ENCODE results near the gene HOXC13.
A peak's percentile ranks its signal among the peaks of the same experiment; 100 is the strongest.

Gene HOXC13

DNA sequence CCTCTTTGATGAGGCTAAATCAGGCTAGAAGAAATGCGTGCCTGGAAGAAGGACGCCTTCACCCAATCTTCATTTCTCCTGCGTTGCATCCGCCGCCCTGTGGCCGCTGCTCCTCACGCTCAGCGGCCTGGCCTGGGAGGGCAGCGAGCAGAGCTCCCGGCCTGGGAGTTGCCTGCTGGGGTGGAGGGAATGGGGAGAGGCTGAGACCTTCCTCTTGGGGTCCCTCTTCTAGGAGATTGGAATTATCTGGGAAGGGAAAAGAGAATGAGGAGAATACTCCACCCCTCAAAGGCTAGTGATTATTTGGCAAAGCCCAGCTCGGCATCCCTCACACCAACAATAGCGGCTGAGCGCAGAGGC is 13.7 kb downstream of the HOXC13 start:
- DNase-seq: no peak
- in situ Hi-C loops (cut with HindIII; ENCODE audit: low pct_ligation_motif_present, low pct_unique_long_range_greater_than_20kb, low sequenced_read_pairs): no loop called here

- peak; percentile 54 for DNase-seq
- in situ Hi-C loops (cut with HindIII; ENCODE audit: low pct_ligation_motif_present, low pct_unique_long_range_greater_than_20kb, low sequenced_read_pairs): no loop called here
These were observed 14.5 kb downstream of the HOXC13 start for GRCh38 chr12:53952871-53953734.

DNA sequence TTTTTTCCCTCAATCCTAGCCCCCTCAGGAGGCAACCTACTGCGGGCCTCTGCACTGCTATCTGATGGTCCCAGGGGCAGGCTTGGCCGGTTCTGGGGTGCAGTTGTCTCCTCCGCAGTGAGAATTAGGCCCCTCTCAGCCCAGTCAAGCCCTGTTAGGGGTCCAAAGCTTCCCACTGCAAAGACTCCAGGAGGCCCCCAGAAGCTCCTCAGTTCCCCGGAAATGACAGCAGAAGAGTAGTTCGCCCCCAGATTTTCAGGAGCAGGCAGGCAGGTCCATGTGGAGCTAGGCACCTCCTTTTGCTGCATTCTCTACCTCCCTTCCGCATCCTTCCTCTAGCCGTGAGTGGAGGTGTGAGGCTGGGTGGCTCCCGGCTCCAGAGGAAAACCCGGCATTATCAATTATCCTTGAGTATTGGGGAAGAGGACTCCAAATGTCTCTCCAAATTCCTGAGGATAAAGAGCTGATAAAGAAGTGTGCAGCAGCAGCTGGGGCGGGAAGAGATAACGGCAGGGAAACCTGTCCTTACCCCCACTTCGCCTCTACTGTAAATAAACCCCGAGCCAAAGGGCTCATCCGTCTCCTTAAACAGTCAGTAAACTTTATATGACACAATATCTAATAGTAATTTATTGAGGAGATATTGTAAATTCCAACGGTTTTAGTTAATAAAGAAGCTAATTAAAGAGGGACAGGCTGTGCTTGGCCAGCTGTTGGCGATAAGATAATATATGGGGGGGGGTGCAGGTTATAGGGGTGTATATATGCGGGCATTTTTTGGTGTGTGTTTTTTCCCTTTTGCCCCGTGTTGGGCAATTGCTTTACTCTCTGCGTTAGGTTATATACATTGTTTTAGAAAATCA is 15.4 kb downstream of the HOXC13 start:
- in situ Hi-C loops (cut with HindIII; ENCODE audit: low pct_ligation_motif_present, low pct_unique_long_range_greater_than_20kb, low sequenced_read_pairs): no loop called here
- no peak for DNase-seq

DNA sequence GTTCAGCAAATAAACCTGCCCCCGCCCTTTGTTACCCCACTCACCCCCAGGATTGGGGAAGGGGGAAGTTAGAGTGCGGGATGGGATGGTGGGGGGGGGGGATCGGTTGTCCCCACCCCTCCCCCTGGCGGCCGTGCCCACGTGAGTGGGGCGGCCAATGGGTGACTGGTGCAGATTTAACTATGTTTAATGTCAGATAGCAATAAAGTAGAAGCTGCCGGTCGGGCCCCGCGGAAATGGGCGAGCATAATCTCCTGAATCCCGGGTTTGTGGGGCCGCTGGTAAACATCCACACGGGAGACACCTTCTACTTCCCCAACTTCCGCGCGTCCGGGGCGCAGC is 16.0 kb downstream of the HOXC13 start, which contains the start of gene HOXC12:
HOXC12 (plus strand) TSS at position 210 of the 342 bp plus-strand sequence; CDS start at position 237, 27 bp downstream.
- in situ Hi-C loops (cut with HindIII; ENCODE audit: low pct_ligation_motif_present, low pct_unique_long_range_greater_than_20kb, low sequenced_read_pairs): no loop called here
- no peak for DNase-seq

DNA sequence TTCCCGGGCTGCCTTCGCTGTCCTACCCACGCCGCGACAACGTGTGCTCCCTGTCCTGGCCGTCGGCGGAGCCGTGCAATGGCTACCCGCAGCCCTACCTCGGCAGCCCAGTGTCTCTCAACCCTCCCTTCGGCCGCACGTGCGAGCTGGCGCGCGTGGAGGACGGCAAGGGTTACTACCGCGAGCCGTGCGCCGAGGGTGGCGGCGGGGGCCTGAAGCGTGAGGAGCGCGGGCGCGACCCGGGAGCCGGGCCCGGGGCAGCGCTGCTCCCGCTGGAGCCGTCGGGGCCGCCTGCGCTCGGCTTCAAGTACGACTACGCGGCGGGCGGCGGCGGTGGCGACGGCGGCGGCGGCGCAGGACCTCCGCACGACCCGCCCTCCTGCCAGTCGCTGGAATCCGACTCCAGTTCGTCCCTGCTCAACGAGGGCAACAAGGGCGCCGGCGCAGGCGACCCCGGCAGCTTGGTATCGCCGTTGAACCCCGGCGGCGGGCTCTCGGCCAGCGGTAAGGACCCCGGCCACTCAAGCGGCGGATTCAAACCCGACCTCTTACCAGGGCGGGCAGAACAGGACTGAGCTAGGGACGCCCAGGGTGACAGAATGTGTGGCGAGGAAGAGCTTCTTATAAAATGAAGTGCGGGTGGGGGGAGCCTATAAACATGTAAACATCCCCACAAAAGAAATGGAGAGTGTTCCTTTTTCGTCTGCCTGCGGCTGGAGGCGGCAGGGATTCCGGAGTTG is 16.6 kb downstream of the HOXC13 start:
- in situ Hi-C loops (cut with HindIII; ENCODE audit: low pct_ligation_motif_present, low pct_unique_long_range_greater_than_20kb, low sequenced_read_pairs): no loop called here
- DNase-seq: no peak

GRCh38 chr12:53955776-53956250 is 17.2 kb downstream of the HOXC13 start:
- in situ Hi-C loops (cut with HindIII; ENCODE audit: low pct_ligation_motif_present, low pct_unique_long_range_greater_than_20kb, low sequenced_read_pairs): no loop called here
- no peak for DNase-seq

DNA sequence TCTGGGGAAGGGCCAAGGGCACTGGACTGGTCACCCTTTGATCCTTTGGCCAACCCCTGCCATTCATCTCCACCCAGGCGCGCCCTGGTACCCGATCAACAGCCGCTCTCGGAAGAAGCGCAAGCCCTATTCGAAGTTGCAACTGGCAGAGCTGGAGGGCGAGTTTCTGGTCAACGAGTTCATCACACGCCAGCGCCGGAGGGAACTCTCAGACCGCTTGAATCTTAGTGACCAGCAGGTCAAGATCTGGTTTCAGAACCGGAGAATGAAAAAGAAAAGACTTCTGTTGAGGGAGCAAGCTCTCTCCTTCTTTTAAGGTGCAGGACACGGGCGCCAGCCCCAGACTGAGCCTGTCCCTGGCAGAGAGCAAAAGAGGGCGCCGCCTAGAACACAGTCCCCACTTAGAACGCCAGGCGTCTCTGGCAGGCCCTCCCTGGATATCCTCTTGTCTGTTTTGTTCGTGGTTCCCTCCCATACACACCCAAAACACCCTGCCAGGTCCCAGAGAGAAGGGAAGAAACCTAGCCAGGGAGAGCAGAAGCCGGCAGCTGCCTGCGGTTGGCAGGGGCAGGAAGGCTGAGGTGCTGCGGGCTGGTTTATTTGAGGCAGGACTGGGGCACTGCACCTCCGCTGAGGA is 17.7 kb downstream of the HOXC13 start:
- in situ Hi-C loops (cut with HindIII; ENCODE audit: low pct_ligation_motif_present, low pct_unique_long_range_greater_than_20kb, low sequenced_read_pairs): no loop called here
- DNase-seq: no peak

GRCh38 chr12:53956914-53957536 is 18.4 kb downstream of the HOXC13 start:
- in situ Hi-C loops (cut with HindIII; ENCODE audit: low pct_ligation_motif_present, low pct_unique_long_range_greater_than_20kb, low sequenced_read_pairs): no loop called here
- no peak for DNase-seq

DNA sequence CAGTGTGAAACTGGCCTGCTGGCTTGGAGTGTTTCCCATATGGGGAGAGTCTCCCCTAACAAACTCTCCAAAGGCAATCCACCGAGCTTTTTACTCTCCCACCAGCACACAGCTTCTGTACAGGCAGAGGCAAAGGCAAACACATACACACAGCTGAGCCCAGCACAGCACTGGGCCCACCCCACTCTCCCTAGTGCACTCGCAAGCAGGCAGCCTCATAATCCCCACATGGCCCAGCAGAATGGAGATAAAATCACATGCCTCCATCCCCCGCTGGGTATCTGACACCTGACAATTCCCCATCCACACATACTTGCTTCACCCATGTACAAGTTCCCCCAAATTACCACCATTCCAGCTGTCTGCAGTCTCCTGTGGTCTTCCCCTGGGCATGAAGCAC is 19.5 kb downstream of the HOXC13 start:
- in situ Hi-C loops (cut with HindIII; ENCODE audit: low pct_ligation_motif_present, low pct_unique_long_range_greater_than_20kb, low sequenced_read_pairs): no loop called here
- DNase-seq: no peak

- no peak for DNase-seq
- in situ Hi-C loops (cut with HindIII; ENCODE audit: low pct_ligation_motif_present, low pct_unique_long_range_greater_than_20kb, low sequenced_read_pairs): no loop called here
These were observed 20.7 kb downstream of the HOXC13 start for GRCh38 chr12:53959314-53959713.

DNA sequence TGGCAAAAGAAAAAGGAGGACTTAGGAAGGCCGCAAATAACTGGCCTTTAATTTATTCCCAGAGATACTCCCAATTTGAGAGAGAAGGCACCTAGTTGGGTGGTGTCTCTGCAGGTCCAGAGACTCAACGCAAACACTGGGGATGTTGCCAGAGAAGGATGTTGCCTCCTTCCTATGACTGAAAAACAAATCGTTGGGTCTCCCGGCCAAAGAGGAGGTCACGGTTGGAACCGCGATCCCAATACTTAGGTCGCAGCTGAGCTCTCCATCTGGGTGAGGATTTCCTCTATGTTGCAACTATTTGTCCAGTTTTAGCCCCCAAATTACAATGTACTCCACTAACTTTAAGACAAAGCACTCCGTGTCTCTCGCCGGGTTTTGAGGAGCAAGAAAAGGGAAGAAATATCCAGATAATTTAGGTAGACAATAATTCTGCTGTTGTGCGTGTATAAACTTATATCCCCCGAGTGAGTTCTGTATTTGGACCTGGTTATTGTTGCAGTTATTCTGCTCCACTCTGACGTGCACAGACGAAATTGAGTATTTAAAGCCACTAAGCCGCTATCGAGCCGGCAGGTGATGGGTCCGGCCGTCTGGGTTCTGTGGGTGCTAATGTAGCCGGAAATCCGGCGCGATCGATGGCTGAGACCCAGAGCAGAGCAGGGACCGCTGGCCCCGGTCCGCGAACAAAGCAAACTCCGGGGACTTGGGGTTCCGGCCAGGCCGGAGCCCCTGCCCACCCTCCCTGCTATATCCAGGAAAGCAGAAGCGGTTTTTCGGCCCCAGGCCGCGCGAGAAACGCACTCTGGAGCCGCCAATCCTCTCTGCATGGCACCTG is 21.8 kb downstream of the HOXC13 start:
- DNase-seq: no peak
- in situ Hi-C loops (cut with HindIII; ENCODE audit: low pct_ligation_motif_present, low pct_unique_long_range_greater_than_20kb, low sequenced_read_pairs): no loop called here

DNA sequence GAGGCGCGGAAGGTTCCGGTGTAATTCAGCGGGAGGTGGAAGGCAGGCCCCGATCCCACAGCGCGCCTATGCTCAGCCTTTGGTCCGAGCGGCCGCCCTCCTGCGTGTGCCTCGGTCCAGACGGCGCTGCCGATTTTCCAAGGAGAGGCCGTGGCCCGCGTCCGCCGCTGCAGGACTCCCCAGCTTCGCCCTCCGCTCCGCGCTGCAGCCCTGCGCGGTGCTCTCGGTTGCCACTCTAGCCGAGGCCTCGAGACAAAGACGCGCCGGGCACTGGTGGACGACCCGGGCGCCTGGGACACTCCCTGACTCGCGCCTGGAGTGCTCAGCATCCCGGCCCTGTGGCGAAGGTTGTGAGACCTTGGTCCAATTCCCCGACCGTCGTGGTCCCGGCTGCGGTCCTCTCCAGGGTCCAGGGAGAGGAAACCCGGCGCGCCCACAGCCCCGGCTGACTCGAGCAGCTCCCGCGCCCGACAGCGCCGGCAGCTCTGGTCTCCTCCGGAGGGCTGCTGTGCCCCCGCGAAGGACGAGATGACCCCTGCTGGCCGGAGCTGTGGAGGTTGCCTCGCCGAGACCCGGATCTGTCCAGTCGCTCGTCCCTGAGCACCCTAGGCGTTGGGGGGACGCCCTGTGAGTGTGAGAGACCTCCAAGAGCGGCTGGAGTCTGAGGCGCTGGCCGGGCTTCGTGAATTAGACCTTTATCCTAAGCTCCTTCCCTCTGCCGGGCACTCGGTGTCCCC is 22.6 kb downstream of the HOXC13 start:
- in situ Hi-C loops (cut with HindIII; ENCODE audit: low pct_ligation_motif_present, low pct_unique_long_range_greater_than_20kb, low sequenced_read_pairs): no loop called here

DNA sequence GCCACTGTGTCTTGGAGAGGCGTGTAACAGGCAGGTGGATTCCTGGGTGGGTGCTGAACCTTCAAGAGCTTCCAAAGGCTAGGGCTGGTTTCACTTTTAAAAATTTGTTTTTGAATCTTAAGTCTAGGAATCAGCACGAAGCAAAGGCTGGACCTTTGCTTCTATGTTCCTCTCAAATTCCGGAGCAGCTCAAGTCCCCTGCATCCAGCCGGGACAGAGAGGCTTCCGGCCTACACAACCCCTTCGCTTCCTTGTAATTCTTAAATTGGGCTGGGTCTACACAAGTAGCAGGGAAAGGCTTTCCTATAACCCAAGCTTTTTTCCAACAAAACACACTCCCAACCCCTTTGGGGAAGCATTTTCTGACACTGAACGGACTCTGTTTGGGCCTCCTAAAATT is 24.4 kb downstream of the HOXC13 start:
- DNase-seq: no peak
- in situ Hi-C loops (cut with HindIII; ENCODE audit: low pct_ligation_motif_present, low pct_unique_long_range_greater_than_20kb, low sequenced_read_pairs): no loop called here

More for the DNA sequence above, 22.6 kb downstream of the HOXC13 start:
- no peak for DNase-seq

DNA sequence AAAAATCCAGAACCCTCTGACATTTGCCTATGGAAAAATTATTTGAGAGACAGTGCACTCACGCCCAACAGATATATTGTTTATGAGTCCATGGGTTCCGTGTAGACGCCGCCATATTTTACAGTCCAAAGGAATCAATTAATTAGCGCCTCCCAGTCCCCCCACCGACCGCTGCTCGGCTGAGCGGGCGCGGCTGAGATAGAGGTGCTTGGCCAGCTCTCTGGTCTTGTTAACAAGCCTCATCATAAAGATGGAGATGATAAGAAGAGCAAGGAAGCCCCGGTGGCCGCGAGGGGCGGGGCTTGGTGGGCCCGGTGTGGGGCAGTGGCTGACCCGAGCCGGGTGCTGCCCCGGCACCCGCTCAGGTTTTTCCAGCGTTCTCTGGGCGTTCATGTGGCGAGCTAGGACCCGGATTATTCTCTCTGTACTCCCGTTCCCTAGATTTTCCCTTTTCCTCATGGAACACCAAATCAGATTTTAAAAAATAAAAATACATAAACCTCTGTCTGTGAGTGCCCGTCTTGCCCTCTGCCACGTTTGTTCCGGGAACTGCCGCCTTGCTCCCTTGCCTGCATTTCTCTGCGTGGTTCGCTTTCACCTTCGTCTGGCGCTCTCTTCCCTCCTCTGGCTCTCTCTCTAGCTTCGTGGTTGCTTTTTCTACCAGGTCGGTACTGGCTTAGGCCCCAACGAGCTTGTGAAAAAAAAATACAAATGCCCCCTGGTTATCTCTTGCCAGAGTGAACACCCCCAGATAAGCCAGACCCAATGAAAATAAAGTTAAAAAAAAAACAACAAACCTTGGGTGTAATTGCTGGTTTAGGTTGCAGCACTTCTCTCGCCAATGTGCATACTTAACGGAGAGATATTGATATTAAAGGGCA is 25.0 kb downstream of the HOXC13 start:
- in situ Hi-C loops (cut with HindIII; ENCODE audit: low pct_ligation_motif_present, low pct_unique_long_range_greater_than_20kb, low sequenced_read_pairs): no loop called here

GRCh38 chr12:53964315-53964713 is 25.7 kb downstream of the HOXC13 start:
- in situ Hi-C loops (cut with HindIII; ENCODE audit: low pct_ligation_motif_present, low pct_unique_long_range_greater_than_20kb, low sequenced_read_pairs): no loop called here
- no peak for DNase-seq

More for the DNA sequence above, 25.0 kb downstream of the HOXC13 start:
- DNase-seq: no peak

Measured in ACHN (cell line).